Stimulated activated CD8-positive, alpha-beta memory T cell treated with anti-CD3 and anti-CD28 coated beads, Interleukin-4, amount 100 ng/mL, for 1 hour (primary cell): ENCODE data around the gene CRTAP.
A peak's percentile ranks its signal among the peaks of the same experiment; 100 is the strongest.
"Not testable (repeated sequence)": the region's sequence is repeated elsewhere in the genome, so short reads cannot be mapped to it uniquely, and the experiment has no call there.

Experiments used
- DNase-seq, 2 donors: peaks; one replicate each; pipeline ENCODE4 v3.0.0-alpha.2; 2020; ENCODE audit warnings: low read depth in 2 of 2, low spot score in 1 of 2

Gene CRTAP

GRCh38 chr3:33113772-33114621, at the start of gene CRTAP:
Gene CRTAP, plus strand, starts transcription at chr3:33114014. Its CDS starts 64 bp downstream, at chr3:33114078.
- peak; percentile 58 to 74 for DNase-seq

GRCh38 chr3:33064929-33065328, 48.9 kb upstream of the CRTAP start:
- no peak for DNase-seq

GRCh38 chr3:33067484-33067883, 46.3 kb upstream of the CRTAP start:
- no peak for DNase-seq

GRCh38 chr3:33069862-33070261, 44.0 kb upstream of the CRTAP start:
- not testable (repeated sequence) for DNase-seq

GRCh38 chr3:33071181-33071580, 42.6 kb upstream of the CRTAP start:
- no peak for DNase-seq

GRCh38 chr3:33071946-33072345, 41.9 kb upstream of the CRTAP start:
- DNase-seq = no peak

GRCh38 chr3:33074217-33075067, 39.4 kb upstream of the CRTAP start:
- DNase-seq = peak in 1 of 2 donors; percentile 47

GRCh38 chr3:33075995-33076394, 37.8 kb upstream of the CRTAP start:
- DNase-seq = no peak

- DNase-seq = no peak
Observed at GRCh38 chr3:33076952-33077351, 36.9 kb upstream of the CRTAP start.

GRCh38 chr3:33077976-33078375, 35.8 kb upstream of the CRTAP start:
- DNase-seq = no peak

- not testable (repeated sequence) for DNase-seq
Observed at GRCh38 chr3:33079813-33080212, 34.0 kb upstream of the CRTAP start.

GRCh38 chr3:33081812-33082211, 32.0 kb upstream of the CRTAP start:
- no peak for DNase-seq

GRCh38 chr3:33083958-33084357, 29.9 kb upstream of the CRTAP start:
- no peak for DNase-seq

GRCh38 chr3:33088691-33089090, 25.1 kb upstream of the CRTAP start:
- DNase-seq = no peak

GRCh38 chr3:33089515-33089914, 24.3 kb upstream of the CRTAP start:
- no peak for DNase-seq

- DNase-seq = no peak
Observed at GRCh38 chr3:33091746-33092145, 22.1 kb upstream of the CRTAP start.

GRCh38 chr3:33092496-33093254, 21.1 kb upstream of the CRTAP start:
- DNase-seq = no peak

- DNase-seq = no peak
Observed at GRCh38 chr3:33093847-33094246, 20.0 kb upstream of the CRTAP start.

- no peak for DNase-seq
Observed at GRCh38 chr3:33095436-33095835, 18.4 kb upstream of the CRTAP start.

GRCh38 chr3:33096093-33096868, 17.5 kb upstream of the CRTAP start:
- DNase-seq = no peak
